Activated CD4-positive, alpha-beta T cell treated with anti-CD3 and anti-CD28 coated beads for 48 hours (primary cell): ENCODE results near the gene PLPP4.

Source experiments
- DNase-seq: peaks from one replicate; pipeline ENCODE4 v3.0.0-alpha.2; 2020

Gene PLPP4

GRCh38 chr10:120456626-120457430 lies at the start of gene PLPP4:
Gene PLPP4, plus strand, starts transcription at chr10:120457227. Its CDS starts 79 bp downstream, at chr10:120457306.
- DNase-seq, result no peak

GRCh38 chr10:120409816-120410215 lies 47.2 kb upstream of the PLPP4 start:
- DNase-seq, result no peak

GRCh38 chr10:120414946-120415345 lies 42.1 kb upstream of the PLPP4 start:
- no peak for DNase-seq

- DNase-seq, result no peak
Observed at GRCh38 chr10:120415709-120416330, 41.2 kb upstream of the PLPP4 start.

- no peak for DNase-seq
Observed at GRCh38 chr10:120420421-120420820, 36.6 kb upstream of the PLPP4 start.

GRCh38 chr10:120421250-120421649 lies 35.8 kb upstream of the PLPP4 start:
- DNase-seq, result no peak

GRCh38 chr10:120422457-120422856 lies 34.6 kb upstream of the PLPP4 start:
- DNase-seq, result no peak

GRCh38 chr10:120423431-120424197 lies 33.4 kb upstream of the PLPP4 start:
- DNase-seq, result peak; percentile 45

- no peak for DNase-seq
Observed at GRCh38 chr10:120424198-120424464, 32.9 kb upstream of the PLPP4 start.

GRCh38 chr10:120426306-120426705 lies 30.7 kb upstream of the PLPP4 start:
- no peak for DNase-seq

GRCh38 chr10:120428754-120429153 lies 28.3 kb upstream of the PLPP4 start:
- DNase-seq, result no peak

GRCh38 chr10:120429395-120429794 lies 27.6 kb upstream of the PLPP4 start:
- DNase-seq, result no peak

- no peak for DNase-seq
Observed at GRCh38 chr10:120431251-120431651, 25.8 kb upstream of the PLPP4 start.

- DNase-seq, result no peak
Observed at GRCh38 chr10:120432209-120432608, 24.8 kb upstream of the PLPP4 start.

GRCh38 chr10:120433141-120433540 lies 23.9 kb upstream of the PLPP4 start:
- DNase-seq, result no peak

GRCh38 chr10:120436439-120437112 lies 20.5 kb upstream of the PLPP4 start:
- no peak for DNase-seq

- DNase-seq, result no peak
Observed at GRCh38 chr10:120437541-120437940, 19.5 kb upstream of the PLPP4 start.

GRCh38 chr10:120451968-120452367 lies 5.1 kb upstream of the PLPP4 start:
- no peak for DNase-seq

GRCh38 chr10:120453319-120453718 lies 3.7 kb upstream of the PLPP4 start:
- DNase-seq, result no peak

GRCh38 chr10:120453886-120454285 lies 3.1 kb upstream of the PLPP4 start:
- DNase-seq, result no peak

GRCh38 chr10:120455004-120455403 lies 2.0 kb upstream of the PLPP4 start:
- DNase-seq, result no peak

GRCh38 chr10:120455606-120456005 lies 1.4 kb upstream of the PLPP4 start:
- no peak for DNase-seq

- DNase-seq, result no peak
Observed at GRCh38 chr10:120456143-120456625, 843 bp upstream of the PLPP4 start.
